ENCODE data around the gene OR2V2.

Gene OR2V2

GRCh38 chr5:181160152-181160754 is 12.9 kb downstream of the OR2V2 start:
- H3K4me3 ChIP-seq (replicated peaks in 1 of 2; ENCODE audit: low read depth in 2 of 2, low read length in 2 of 2): peak overlapping the region; percentile 42 to 50
- no peak for TF ChIP-seq CTCF (IDR thresholded peaks at IDR 0.05; ENCODE audit: low read depth, low read length)
- peak; percentile 47 to 54 for DNase-seq (ENCODE audit: low read depth in 2 of 2)

- peak overlapping the region in 1 of 2 donors; percentile 24 for H3K4me3 ChIP-seq (replicated peaks in 1 of 2; ENCODE audit: low read depth in 2 of 2, low read length in 2 of 2)
- peak; percentile 70 to 72 for DNase-seq (ENCODE audit: low read depth in 2 of 2)
These were observed 13.6 kb downstream of the OR2V2 start for GRCh38 chr5:181160755-181161533.

- DNase-seq (ENCODE audit: low read depth in 2 of 2): no peak
- no peak overlapping the region for H3K4me3 ChIP-seq (replicated peaks in 1 of 2; ENCODE audit: low read depth in 2 of 2, low read length in 2 of 2)
- no peak for TF ChIP-seq CTCF (IDR thresholded peaks at IDR 0.05; ENCODE audit: low read depth, low read length)
These were observed 14.3 kb downstream of the OR2V2 start for GRCh38 chr5:181161534-181162175.

- peak in 1 of 2 donors; percentile 19 for DNase-seq (ENCODE audit: low read depth in 2 of 2)
- no peak for TF ChIP-seq CTCF (IDR thresholded peaks at IDR 0.05; ENCODE audit: low read depth, low read length)
- no peak overlapping the region for H3K4me3 ChIP-seq (replicated peaks in 1 of 2; ENCODE audit: low read depth in 2 of 2, low read length in 2 of 2)
These were observed 16.2 kb downstream of the OR2V2 start for GRCh38 chr5:181163487-181164075.

- H3K4me3 ChIP-seq (replicated peaks in 1 of 2; ENCODE audit: low read depth in 2 of 2, low read length in 2 of 2): peak overlapping the region in 1 of 2 donors; percentile 24
- TF ChIP-seq CTCF (IDR thresholded peaks at IDR 0.05; ENCODE audit: low read depth, low read length): no peak
- DNase-seq (ENCODE audit: low read depth in 2 of 2): peak in 1 of 2 donors; percentile 71
These were observed 16.9 kb downstream of the OR2V2 start for GRCh38 chr5:181164076-181164952.

GRCh38 chr5:181166812-181167733 is 19.7 kb downstream of the OR2V2 start:
- no peak overlapping the region for H3K4me3 ChIP-seq (replicated peaks in 1 of 2; ENCODE audit: low read depth in 2 of 2, low read length in 2 of 2)
- DNase-seq (ENCODE audit: low read depth in 2 of 2): no peak
- no peak for TF ChIP-seq CTCF (IDR thresholded peaks at IDR 0.05; ENCODE audit: low read depth, low read length)
